GF-D8 (cell line): ENCODE measurements around the gene BRME1.

Experiments used
- DNase-seq: peaks from one replicate; lab custom pipeline; 2025; lab: John Stamatoyannopoulos, UW

The BRME1 gene

GRCh38 chr19:13887018-13887436 is 18.9 kb downstream of the BRME1 start:
- DNase-seq = no peak

DNA sequence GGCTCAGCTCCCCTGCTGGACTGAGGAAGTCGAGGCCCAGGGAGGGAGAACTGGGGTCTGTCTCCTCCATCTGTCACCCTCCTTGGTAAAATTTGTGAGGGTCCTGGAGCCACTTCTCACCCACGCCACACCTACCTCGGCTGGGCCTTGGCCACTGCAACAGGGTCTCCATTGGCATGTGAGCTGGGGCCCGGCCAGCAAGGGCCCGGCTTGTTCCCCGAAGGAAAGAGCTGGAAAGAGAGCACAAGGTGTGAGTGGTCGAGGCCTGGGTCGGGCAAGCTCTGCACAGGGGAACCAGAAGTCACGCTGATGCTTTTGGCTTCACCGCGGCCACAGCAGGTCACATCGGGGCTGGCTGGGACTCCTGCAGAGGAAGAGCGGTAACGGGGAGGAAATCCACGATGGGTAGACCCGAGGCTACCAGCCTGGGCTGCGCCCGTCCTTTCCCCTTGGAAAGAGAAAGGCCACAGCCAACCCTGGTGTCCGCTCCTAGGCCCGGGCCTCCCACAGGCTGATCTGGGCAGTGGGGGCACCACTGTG is 20.0 kb downstream of the BRME1 start:
- no peak for DNase-seq

GRCh38 chr19:13884726-13885591 is 21.0 kb downstream of the BRME1 start:
- no peak for DNase-seq

- DNase-seq = no peak
Measured at GRCh38 chr19:13883516-13884064, 22.3 kb downstream of the BRME1 start.

DNA sequence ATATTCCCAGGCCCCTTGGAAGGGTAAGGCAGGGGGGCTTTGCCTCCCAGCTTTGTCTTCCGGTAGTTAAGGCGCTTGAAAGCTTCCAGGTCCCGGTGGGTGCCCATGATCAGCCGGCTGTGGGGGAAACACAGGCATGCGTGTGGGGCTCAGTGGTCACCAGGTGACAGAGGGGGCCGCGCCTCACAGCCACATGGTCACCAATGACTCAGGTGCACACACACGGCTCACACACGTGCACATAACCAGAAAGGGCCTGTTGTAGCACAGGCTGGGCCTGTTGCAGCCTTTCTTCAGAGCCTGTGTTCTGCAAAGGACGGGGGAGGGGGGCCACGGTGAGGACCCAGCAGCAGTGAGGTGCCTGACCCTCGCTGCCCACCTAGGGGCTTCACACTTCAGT is 23.1 kb downstream of the BRME1 start:
- DNase-seq = no peak

GRCh38 chr19:13882419-13882795 is 23.5 kb downstream of the BRME1 start:
- DNase-seq = no peak

DNA sequence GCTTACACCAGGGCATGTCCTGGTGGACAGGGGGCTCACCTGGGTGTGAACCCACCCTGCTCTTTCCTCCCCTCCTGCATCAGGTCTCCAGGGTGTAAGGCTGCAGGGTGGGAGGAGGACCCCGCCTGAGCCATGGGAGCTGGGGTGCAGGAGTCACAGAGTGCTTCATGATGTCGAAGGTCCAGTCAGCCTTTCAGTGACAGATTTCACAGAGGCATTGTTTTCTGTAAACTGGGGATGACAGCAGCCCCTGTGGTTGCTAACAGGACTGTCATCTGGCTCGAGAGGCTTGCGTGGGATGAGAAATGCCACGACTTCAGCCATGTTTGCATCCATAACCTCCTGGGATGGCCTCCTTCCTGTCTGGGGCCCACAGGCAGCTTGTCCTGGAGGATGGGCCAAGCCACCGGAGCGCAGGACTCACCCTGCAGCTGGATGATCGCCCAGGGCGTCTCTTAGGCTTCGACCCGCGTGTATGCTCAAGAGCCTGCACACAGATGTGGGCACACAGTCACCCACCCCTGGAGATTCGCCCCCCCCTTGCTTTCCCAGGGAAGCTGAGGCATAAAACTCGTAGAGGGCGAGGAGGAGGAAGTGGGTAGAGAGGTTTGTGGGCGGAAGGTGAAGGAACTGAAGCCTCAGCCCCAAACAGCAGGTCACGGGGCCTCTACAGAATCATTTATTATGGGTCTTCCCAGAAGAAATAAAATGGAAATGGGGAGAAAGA is 24.1 kb downstream of the BRME1 start:
- peak; percentile 62 for DNase-seq

DNA sequence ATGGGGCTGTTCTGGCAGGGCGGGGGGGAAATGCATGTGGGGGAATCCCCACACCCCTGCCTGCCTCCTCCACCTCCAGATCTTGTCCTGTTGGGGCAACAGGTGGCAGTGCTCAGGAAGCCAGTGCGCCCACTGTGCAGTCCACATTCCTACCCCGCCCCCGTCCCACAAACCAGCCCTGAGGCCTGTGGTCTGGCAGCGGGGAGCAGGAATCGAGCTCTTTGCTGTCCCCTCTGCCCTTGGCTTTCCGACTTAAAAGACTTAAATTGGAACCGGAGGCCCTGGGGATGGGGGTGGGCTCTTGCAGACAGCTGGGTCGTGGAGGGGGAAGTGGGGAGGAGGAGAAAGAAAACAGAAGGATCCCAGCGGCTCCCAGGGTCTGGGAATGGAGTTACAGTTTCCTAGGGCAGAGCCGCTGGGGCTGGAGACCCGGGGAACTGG is 24.6 kb downstream of the BRME1 start:
- peak; percentile 31 for DNase-seq

GRCh38 chr19:13880059-13881043 is 25.6 kb downstream of the BRME1 start:
- DNase-seq = peak; percentile 75

DNA sequence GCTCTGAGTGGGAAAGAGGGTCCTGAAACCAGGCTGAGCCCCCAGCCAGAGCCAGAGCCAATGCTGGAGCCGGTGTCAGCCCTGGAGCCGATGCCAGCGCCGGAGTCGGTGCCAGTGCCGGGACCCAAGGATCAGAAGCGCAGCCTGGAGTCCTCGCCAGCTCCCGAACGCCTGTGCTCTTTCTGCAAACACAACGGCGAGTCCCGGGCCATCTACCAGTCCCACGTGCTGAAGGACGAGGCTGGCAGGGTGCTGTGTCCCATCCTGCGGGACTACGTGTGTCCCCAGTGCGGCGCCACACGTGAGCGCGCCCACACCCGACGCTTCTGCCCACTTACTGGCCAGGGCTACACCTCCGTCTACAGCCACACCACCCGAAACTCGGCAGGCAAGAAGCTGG is 28.6 kb downstream of the BRME1 start:
- no peak for DNase-seq

GRCh38 chr19:13876834-13877233 is 29.1 kb downstream of the BRME1 start, which contains the start of gene NANOS3:
NANOS3 (plus strand) TSS chr19:13877134; CDS start chr19:13877249, 115 bp downstream.
- no peak for DNase-seq

GRCh38 chr19:13875824-13876223 is 30.1 kb downstream of the BRME1 start:
- no peak for DNase-seq

DNA sequence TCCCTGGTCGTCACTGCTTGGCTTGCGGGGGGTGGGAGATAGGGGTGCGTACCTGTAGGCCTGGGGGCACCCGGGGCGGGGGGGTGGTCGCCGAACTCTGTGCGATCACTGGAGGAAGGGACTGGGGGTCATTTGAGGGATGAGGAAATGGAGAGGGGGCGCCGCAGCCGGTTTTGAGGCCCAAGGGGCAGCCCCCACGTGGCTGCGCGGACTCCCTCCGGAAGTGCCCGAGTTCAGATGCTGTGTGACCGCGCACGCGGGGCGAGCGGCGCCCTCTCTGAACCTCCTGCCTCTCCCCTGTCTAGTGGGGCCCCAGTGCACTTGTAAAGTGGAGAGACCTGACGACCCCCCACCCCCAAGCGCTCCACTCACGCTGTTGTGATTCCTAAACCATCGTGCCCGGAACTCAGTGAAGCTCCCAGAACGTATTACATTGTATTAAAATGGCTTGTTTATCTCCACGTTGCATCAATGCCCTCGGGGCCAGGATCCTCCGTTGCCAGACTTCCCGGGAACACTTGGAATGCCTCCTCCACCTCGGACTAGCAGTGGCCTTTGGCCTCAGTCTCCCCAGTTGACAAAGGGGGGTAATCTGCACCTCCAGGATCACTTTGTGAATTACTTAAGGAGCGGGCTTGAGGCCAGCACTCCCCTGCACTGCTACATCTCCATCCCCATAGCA is 31.9 kb downstream of the BRME1 start:
- DNase-seq = no peak

DNA sequence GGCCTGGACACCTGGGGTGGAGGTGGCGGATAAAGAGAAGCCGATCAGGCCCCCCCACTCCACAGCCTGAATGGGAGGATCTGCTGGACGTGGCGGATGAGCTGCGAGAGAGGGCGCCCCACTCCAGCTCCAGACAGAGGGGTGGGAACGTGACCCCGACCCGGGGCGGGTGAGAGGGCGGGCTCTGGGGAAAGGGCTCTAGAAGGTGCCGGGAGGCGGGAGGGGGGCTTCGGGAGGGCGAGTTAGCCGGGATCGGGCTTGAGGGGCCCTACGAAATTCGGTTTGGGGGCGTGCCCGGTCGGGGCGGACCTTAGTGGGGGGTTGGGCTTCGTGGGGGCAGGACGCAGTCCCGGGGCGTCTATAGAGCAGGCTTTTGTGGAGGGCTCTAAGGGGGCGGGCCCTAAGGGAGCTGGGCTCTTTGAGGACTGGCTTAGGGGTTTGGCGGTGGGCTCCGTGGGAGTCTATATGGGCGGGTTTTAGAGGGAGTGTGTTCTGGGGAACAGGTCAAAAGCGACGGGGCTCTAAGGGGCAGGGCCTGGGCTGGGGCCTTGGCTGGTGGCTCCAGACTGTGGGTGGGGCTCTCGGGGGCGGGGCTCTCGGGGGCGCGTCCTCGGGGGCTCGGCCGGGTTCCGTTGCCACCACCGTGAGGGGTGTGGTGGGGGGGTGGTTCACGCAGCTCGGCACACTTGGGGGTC is 33.1 kb downstream of the BRME1 start:
- no peak for DNase-seq

- no peak for DNase-seq
Measured at GRCh38 chr19:13872339-13872694, 33.6 kb downstream of the BRME1 start.

GRCh38 chr19:13870873-13871272 is 35.0 kb downstream of the BRME1 start:
- no peak for DNase-seq

- no peak for DNase-seq
Measured at GRCh38 chr19:13869281-13869680, 36.6 kb downstream of the BRME1 start.

GRCh38 chr19:13868663-13869062 is 37.3 kb downstream of the BRME1 start:
- DNase-seq = no peak

DNA sequence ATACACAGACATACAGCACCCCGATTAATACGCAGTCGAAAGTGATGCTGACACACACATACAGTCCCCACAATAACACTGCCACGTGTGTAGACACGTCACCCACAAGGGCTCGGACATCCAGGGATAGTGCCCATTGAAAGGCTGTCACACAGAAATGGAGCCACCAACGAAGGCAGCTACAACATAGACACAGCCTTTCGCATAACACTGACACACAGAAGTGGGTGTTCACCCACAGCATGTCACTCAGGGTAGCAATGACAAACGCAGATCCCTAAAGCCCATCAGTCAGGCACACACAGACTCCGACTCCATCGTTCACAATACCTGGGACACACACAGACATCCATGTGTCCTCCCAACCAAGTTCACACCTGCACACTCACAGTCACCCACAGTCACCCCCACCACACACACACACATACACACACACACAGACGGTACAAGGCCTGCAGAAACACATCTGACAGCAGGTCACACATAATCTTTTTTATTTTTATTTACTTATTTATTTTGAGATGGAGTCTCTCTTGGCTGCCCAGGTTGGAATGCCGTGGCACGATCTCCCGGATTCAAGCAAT is 39.4 kb downstream of the BRME1 start:
- no peak for DNase-seq
